Adipose tissue (tissue), 3 donors: ENCODE data around the gene FRAS1. TPM values are rescaled to one million over a fixed set of nuclear protein-coding genes. Genes with fewer than 3 reads are reported as not detected.

ENCODE experiments used
- H3K27ac ChIP-seq: one replicate; pipeline ENCODE4 v1.5.1; 2013; ENCODE audit warnings: low read depth, low read length
- WGBS, 3 donors: extraction: QIAGEN DNeasy Blood & Tissue Kit; methylation state at CpG; one replicate each; pipeline ENCODE4 v1.1.7; 2013; 5-methylcytosine and 5-hydroxymethylcytosine counted together
- polyA plus RNA-seq, 3 donors: library from polyadenylated mRNA; stranded (reverse); fragments of 200-250 nt; gene quantifications; one replicate each; pipeline ENCODE4 v1.2.3, GENCODE V29; 2013
- donor health status: healthy with polysubstance abuse.
- donor health status: Bipolar disorder and iron deficiency.
- donor health status: healthy.

Gene FRAS1
- polyA plus RNA-seq, 3 donors = 0.34 to 2.3 (median 0.48) TPM

DNA sequence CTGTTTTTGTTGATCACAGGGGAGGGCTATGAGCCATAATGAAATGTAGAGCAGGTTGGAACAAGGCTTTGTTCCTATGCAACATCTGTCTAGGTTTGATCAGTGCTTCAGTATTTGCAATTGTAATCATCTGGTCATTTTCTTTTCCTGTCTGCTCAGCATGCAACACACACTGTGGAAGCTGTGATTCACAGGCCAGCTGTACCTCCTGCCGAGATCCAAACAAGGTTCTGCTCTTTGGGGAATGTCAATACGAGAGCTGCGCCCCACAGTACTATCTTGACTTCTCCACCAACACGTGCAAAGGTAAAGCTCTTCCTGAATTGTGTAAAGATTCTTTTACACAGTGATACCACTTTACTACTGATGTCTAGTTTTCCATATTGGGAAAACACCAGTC, 312.6 kb downstream of the FRAS1 start:
- 61 to 81% (median 76%) methylated on average over 4 of the region's 4 CpGs for WGBS, 3 donors
- no peak overlapping the region for H3K27ac ChIP-seq

DNA sequence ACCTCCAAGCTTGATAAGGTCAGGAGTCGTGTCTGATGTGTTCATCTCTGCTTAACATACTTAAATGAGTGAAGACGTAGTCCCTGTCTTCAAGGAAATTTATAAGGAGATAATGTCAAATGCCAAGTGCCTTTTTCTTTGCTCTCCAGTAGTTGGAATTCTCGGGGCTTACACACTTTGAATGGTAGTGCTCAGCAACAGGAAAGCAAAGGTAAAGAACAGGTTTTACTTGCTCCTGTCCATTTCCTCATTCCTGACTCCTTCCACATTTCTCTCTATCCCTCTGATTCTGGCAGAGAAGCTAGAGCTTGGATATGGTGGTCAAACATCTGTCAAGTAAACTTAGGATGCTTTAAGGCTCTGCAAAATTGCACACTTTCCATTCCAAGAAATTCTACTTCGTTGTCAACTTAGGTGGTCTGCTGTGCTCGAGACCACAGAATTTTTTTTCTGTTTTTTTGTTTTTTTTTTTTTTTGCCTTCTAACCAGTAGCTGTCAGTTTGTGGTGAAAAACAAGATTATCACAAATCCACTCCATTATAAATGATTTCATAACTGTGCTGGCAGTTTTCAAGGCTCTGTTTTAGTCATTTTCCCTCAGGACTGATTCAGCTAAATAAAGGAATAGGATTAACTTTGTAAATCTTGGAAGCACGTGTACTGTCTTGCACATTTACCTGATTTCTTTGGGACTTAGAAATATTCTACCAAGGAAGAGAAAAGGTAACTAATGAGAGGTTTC, 313.7 kb downstream of the FRAS1 start:
- WGBS, 3 donors = 55 to 66% (median 58%) methylated on average over 6 of the region's 6 CpGs
- H3K27ac ChIP-seq = no peak overlapping the region

DNA sequence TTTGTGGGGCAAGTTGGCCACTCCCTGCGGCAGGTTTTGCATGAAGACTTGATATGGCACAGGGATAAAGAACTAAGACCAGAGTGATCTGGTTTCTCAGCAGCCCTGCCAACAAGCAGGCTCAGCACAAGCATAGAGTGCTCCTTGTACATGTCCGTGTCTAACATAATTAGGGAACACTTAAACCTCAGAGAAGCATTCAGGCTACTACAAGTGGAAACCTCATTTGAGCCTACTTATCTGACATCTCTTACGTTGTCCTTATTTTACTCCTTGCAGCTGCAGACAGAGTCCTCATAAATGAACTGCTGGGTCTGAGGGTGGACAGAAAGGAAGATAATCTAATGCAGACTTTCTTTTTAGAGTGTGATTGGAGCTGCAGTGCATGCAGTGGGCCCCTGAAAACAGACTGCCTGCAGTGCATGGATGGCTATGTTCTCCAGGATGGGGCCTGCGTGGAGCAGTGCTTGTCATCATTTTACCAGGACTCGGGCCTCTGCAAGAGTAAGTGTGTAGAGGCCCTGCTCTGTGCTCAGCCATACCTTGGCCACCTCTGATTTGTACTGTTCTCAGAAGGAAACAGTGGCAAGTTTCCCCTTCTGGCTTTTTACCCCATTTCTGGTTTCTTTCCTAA, 315.3 kb downstream of the FRAS1 start:
- WGBS, 3 donors = 91 to 95% (median 93%) methylated on average over 5 of the region's 5 CpGs
- no peak overlapping the region for H3K27ac ChIP-seq

DNA sequence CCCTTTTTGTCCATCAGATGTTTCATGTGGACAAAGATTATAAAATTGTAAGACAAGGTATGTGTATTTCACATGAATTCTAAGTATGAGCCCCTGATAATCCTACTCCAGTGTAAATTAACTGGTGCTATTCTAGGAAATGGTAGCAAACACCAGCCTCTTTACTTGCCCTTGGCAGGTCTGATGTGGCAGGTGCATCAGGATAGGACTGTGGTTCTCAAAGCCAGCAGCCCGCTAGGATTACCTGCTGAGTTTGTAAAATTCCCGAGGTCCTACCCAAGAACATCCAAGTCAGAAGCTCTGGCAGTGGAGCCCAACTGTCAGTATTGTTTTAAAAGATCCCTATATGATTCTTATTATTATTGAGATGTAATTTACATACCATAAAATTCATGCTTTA, 320.4 kb downstream of the FRAS1 start:
- WGBS, 3 donors = 91 to 94% (median 91%) methylated on average over 2 of the region's 2 CpGs
- H3K27ac ChIP-seq = no peak overlapping the region

DNA sequence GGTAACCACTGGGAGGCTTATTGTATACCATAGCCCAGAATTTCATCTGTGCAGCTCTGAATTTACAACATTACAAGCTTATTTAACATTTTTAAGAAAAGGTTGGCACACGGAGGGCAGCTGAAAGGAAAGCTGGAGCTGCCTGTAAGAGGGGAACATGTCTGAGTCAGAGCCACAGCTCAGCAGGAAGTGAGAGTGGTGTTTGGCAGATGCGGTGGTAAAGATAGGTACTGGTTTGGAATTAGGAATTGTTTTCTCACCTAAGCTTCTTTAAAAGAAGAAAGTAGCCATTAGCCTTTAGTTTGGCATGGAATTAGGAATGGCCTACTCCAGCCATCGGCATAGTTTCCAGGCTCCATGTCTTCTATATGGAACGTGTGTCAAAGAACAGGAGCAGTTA, 321.9 kb downstream of the FRAS1 start:
- no peak overlapping the region for H3K27ac ChIP-seq
- 73 to 86% (median 79%) methylated on average over 4 of the region's 4 CpGs for WGBS, 3 donors

DNA sequence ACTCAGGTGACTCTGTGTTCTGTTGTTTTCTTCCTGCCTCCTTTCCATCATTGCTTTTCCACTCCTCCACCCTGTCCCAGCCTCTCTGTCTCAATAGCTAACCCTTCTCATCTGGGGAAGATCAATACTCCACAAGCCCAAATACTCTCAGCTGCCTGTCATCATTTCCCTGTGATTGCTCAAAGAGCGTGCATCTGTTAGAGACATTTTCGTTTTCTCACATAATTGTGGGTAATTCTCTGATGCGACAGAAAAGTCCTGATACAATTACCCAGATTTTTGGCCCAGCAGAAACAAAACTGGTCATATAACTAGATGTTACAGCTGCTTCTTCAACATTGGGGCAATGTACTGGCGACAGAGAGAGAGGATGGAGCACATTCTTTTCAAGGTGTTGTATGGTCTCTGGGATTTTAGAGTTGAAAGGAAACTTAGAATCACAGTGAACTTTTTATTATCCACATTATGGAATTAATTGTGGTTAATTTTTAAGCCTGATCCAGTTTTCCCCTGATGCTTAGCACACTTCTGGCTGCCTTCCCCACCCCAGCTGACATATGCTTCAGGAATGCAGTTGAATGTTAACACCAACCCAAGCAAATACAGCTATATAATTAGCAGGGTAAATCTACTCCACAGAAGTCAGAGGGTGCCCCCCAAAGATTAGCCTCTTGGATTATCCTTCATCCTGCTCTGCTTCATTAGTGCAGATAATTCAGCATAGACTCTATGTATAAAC, 323.0 kb downstream of the FRAS1 start:
- H3K27ac ChIP-seq = no peak overlapping the region
- 66 to 92% (median 82%) methylated on average over 4 of the region's 4 CpGs for WGBS, 3 donors

DNA sequence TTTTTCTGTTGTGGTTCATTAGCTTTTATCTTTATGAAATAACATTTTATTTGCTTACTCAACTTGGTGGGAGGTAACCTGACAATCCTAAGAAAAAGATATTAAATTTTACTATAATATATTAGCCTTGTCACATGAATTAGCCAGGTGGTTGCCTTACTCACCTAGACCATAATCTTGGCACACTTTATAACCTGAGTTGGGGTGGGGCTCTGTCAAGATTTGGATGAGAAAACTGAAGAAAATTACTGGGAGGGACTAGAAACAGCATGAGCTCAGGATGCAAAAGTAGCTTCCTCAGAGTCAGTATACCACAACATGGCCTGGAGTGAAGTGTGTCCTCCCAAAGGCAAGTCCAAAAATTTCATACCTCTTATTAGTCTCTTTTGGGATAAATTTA, 329.6 kb downstream of the FRAS1 start:
- no peak overlapping the region for H3K27ac ChIP-seq

DNA sequence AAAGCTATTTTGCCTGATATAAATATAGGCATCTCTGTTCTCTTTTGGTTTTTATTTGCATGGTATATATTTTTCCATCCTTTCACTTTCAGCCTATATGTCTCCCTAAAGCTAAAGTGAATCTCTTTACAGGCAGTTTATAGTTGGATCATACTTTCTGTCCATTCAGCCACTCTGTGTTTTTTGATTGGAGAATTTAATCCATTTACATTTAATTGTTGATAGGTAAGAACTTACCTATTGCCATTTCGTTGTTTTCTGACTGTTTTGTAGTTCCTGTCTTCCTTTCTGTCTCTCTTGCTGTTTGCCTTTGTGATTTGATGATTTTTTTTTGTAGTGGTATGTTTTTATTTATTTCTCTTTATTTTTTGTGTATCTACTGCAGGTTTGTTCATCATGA, 338.5 kb downstream of the FRAS1 start:
- 66 to 71% (median 67%) methylated on average over 1 of the region's 1 CpG for WGBS, 3 donors
- H3K27ac ChIP-seq = no peak overlapping the region

DNA sequence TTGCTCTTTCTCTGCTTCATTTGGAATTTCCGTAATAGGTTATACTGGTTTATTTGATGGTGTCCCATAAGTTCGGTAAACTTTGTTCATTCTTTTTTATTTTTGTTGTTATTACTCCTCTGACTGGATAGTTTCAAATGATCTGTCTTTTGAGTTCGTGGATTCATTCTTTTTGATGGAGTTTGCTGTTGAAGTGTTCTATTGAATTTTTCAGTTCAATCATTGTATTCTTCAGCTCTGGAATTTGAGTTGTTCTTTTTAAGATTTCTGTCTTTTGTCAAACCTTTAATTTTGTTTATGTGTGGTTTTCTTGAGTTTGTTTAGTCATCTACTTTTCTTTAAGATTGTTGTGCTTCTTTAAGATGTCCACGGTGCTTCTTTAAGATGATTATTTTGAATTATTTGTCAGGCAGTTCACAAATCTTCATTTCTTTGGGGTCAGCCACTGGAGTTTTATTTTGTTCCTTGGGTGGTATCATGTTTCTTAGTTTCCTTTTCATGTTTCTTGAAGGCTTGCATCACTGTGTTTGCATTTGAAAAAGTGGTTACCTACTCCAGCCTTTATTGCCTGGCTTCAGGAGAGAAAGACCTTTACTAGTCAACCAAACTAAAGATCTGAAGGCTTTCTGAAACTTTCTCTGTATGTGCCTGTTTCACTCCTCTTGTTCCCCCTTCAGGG, 339.6 kb downstream of the FRAS1 start:
- no peak overlapping the region for H3K27ac ChIP-seq
- 86 to 92% (median 88%) methylated on average over 4 of the region's 4 CpGs for WGBS, 3 donors

DNA sequence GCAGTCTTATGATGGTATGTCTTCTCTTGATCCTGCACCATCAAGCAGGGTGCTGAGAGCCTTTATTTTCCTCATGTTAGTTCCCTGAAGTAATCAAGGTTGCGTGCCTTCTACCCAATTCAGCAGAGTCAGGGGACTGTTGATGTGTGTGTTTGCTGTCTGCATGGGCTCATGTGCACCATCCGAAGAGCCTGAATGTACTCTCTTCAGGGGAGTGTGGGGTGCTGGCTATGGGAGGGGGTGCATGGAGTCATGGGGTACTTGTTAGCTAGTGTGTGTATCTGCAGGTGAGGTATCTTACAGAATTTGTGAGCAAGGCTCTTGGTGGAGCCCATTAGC, 340.1 kb downstream of the FRAS1 start:
- 80 to 97% (median 96%) methylated on average over 2 of the region's 2 CpGs for WGBS, 3 donors
- H3K27ac ChIP-seq = no peak overlapping the region

DNA sequence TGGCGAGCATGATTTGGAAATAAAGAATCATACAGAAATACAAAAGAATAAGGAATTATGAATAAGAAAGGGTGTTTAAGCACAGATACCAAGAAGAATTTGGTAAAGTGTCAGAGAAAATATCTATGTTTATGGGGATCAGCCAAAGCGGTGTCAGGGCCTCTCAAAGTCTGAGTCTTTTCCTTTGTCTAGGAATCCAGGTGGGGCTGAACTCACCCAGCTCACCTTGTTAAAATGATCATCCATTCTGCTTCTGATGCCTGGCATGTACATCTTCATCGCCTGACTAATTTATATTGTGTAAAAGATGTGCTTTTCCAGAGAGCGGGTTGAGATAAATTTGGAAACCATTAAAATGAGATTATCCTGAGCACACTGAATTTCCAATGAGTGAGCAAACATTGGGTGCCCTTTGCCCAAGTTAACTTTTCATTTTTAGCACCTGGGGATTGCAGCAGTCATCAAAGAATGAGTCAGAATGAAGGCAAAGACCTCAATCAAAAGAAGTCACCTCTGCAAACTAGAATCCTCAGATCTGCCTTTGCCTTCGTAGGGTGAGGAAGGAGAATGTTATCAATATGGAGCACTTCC, 352.6 kb downstream of the FRAS1 start:
- H3K27ac ChIP-seq = no peak overlapping the region
- 91 to 96% (median 95%) methylated on average over 5 of the region's 5 CpGs for WGBS, 3 donors

DNA sequence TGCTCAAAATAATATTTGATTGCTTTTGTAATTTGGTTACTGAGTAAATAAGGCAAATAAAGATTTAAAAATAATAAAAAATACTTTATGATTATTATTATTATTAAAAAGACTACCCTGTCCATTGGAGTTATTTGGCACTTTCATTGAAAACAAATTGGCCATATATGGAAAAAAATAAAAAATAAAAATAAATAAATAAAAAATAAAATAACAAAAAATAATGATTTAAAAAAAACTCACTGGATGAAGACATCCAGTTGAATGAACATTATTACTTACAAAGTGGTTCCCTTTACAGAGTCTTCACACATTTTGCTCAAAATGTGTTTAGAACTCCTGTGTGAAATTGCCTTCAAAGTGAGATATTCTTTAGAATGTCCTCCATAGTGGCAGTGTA, 353.1 kb downstream of the FRAS1 start:
- H3K27ac ChIP-seq = no peak overlapping the region

DNA sequence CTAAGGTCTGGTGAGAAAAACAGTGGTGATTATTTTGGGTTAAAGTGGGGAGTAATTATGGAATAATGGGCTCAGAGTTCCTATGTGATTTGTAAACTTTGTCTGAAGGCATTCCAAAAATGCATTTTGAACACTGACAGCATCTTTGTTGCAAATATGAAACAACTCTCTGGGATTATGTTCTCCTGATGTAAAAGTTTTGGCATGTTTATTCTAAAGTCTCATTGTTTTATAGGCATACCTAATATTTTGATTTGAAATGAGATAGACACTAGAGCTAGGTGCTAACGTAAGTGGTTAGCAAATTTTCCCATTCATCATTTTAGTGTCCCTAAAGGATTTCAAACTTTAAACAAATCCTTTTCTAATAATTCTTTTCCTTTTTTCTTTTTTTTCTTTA, 353.6 kb downstream of the FRAS1 start:
- 75 to 90% (median 87%) methylated on average over 1 of the region's 1 CpG for WGBS, 3 donors
- no peak overlapping the region for H3K27ac ChIP-seq

DNA sequence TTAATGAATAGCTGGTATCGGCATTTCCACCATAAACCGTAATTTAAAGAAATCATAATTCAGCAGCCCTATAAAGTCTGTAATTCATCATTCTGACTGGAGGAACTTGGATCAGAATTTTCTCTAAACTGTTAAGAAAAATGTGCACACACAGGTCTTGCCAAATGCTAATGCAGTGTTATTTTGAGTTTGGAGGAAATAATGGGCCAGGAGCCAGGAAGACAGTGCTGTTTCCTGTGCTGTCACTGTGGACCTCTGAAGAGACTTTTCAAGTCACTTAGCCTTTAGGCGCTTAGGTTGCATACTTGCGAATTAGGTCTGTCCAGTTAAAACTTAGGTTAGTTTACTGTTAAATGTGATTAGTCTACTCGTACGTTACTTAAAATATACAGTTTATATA, 357.0 kb downstream of the FRAS1 start:
- H3K27ac ChIP-seq = no peak overlapping the region
- WGBS, 3 donors = 53 to 79% (median 62%) methylated on average over 6 of the region's 6 CpGs

DNA sequence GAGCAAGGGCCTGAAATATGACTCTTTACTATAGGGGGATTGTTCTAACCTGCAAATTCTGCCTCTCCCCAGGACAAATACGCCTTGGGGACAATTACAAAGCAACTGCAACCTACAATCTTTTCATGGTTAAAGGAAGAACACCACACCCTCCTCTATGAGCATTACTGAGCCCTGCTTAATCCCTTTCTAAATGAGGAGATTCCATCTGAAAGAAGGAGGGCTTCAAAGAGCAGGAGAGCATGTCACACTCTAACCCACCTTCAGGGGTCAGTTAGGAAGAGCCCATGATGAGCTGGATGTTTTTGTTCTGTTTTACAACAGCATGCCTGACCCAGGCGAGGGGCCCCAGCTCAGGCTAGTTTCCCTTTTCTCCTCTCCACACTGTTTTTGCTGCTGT, 360.5 kb downstream of the FRAS1 start:
- WGBS, 3 donors = 84 to 93% (median 92%) methylated on average over 2 of the region's 2 CpGs
- H3K27ac ChIP-seq = no peak overlapping the region

DNA sequence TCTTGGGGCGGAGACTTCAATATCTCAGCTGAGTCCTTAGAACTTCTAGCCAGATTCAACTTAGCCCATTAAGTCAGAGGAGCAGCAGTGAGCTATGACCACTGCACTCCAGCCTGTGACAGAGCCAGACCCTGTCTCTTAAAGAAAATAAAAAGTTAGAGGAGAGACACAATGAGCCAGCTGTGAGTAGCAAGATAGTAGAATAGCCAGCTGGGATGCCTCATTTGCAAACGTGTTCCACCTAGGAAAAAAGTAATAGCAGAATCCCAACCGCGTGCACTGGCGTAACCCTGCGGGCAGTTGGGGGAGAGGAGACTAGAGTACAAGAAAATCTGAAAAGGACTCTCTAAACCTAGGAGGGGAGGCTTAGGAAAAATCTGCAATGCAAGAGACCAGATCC, 361.3 kb downstream of the FRAS1 start:
- H3K27ac ChIP-seq = no peak overlapping the region
- 75 to 81% (median 80%) methylated on average over 6 of the region's 6 CpGs for WGBS, 3 donors

DNA sequence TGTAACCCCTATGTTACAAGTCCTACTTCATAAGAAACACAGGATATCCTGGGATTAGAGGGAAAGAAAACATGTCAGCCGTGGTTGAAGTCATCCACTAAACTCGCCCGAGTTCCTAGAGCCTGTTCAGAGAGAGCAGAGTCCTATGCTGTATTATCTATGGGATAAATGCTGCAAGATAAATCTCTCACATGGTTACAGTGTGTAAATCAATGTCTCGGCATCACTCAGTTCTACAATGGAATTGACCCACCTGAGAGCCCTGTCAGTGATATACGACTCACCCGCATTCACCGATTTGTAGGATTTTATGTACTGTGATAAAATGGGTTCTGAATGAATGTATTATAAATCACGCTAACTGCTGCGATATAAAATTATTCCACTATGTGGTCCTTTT, 366.7 kb downstream of the FRAS1 start:
- H3K27ac ChIP-seq = no peak overlapping the region
- WGBS, 3 donors = 83 to 90% (median 89%) methylated on average over 9 of the region's 9 CpGs

DNA sequence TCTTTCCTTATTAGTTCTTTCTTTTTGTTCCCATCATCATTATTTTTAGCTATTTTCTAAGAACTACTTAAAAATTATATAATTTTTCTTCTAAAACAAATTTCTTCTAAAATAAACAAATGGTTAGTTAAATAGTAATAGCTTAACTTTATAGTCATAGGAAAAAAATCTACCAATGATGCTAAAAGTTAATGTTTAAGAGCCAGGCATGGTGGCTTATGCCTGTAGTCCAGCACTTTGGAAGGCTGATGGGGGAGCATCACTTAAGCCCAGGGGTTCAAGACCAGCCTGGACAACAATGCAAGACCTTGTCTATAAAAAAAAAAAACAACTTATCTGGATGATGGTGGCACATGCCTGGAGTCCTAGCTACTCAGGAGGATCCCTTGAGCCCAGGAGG, 367.3 kb downstream of the FRAS1 start:
- no peak overlapping the region for H3K27ac ChIP-seq

DNA sequence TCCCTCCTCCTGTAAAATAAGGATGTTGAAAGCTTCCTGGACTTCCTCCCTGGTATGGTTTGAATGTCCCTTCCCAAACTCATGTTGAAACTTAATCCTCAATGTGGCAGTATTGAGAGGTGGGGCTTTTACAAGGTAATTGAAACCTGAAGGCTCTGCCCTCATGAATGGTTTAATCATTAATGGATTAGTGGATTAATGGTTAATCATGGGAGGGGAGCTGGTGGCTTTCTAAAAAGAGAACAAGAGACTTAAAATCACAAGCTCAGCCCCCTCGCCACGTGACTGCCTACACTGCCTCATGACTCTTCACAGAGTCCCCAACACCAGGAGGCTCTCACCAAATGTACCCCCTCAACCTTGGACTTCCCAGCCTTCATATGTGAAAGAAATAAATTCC, 369.8 kb downstream of the FRAS1 start:
- 65 to 97% (median 85%) methylated on average over 2 of the region's 2 CpGs for WGBS, 3 donors
- no peak overlapping the region for H3K27ac ChIP-seq
